Mucosa of gallbladder (tissue), 1 donor: ENCODE results near the gene PHLDB2. TPM values are rescaled to one million over a fixed set of nuclear protein-coding genes. Genes with fewer than 3 reads are reported as not detected.
A peak's percentile ranks its signal among the peaks of the same experiment; 100 is the strongest.

Experiments used
- DNase-seq: peaks from one replicate; pipeline ENCODE4 v3.0.0-alpha.2; 2020; ENCODE audit warnings: low spot score
- total RNA-seq: library from RNA; stranded (reverse); gene quantifications from one replicate; pipeline ENCODE4 v1.2.1, GENCODE V29; 2021
- donor health status: DM: no; HTN: no; CAD: no.

Gene PHLDB2
- total RNA-seq, 1 donor from 2014 or later: 36.4 TPM

DNA sequence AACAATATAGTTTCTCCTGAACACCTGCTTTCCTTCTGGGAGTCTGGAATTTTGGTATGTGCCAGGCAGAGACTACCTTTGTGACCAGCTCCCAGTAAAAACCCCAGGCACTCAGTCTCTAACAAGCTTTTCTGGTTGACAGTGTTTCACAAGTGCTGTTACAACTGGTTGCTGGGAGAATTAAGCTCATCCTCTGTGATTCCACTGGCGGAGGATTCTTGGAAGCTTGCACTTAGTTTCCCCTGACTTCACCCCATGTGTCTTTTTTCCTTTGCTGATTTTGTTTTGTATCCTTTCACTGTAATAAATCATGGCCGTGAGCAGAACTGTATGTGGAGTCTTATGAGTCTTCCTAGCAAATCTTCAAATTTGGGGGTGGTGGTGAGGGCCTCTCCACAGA is 134.0 kb downstream of the PHLDB2 start:
- no peak for DNase-seq

DNA sequence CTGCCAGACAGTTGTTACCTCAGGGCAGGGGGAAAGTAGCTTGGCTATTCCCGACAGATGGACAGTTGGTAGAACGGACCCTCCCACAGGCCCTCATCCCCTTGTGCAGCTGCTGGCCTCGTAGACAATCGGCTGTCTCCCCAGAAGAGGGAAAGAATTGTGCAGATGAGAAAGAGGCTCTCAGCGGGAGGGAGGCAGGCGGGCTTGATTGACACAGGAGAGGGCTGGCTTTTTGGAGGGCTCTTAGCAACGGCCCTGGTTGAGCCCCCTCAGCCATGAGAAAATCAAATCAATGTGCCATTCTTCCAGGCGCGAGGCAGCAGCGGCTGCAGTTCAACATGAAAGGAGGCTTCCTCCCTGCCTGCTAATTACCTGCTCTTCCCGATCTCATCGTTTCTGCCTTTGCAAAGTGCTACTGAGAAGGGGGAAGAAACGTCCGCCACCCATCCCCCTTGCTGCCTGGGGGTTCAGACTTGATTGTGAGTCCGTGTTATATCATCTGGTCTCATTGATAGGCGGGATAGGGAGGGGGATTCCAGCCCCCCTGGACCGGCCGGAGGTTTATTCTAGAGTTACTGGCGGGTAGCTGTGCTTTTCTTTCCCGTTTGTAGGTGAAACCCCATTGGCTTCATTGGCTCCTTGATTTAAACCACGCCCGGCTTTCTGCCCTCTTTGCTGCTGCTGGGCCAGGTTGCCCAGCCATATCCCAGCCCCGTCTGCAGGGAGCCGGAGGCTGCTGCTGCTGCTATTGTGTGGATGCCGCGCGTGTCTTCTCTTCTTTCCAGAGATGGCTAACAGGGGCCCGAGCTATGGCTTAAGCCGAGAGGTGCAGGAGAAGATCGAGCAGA is 139.8 kb downstream of the PHLDB2 start, which contains the start of gene TAGLN3:
Gene TAGLN3, plus strand, starts transcription at position 287 of the 848 bp plus-strand sequence. Its CDS starts 501 bp downstream, at position 788.
- DNase-seq: no peak

DNA sequence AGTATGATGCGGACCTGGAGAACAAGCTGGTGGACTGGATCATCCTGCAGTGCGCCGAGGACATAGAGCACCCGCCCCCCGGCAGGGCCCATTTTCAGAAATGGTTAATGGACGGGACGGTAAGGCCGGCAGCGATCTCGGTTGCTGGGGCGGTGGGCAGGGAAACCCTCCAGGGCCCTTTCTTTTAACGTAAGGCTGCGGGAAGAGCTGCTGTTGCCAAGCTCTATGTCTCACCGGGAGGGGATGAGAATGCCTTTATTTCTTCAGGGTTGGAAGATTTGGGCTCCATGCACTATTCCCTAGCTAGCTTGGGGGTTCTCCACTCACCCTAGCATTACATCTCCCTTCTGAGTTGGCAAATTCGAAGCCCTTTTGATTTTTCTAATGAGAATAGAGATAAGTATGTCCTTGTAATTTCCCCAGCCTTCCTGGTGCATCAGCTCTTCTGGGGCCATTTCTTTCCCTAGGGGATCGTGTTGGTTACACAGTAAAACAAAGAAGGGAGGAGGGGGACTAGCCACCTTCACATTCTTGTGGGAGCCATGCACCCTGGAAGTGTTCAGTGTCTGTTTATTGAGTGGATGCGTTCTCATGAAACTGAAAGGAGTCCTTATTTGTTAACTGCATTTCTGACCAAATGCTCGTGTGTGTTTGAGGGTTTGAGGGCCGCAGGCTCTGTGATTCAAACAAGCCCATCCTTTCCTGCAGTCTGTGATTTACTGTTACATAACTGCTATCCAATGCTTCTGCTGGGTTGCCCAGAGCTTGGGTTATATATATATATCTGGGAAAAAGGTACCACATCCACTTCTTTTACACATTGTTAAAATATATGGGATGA is 140.6 kb downstream of the PHLDB2 start:
- DNase-seq: no peak

DNA sequence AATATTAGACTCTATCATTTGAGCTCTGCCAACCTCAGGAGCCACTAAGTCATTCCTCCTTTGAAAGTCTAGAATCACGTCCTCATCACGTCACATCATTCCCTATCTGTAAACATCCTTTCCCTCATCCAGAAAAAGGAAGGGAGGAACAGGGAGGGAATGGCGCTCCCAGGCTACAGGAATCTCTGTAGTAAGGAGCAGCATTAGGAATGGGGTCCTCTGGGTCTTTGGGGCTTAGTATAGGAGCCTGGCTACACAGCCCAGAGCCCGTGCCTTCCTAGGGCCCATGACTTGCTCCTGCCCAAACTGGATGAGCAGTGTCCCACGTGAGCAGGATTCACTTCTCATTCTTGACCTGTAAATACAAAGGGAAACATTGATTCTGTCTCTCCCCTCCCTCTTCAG is 141.3 kb downstream of the PHLDB2 start:
- DNase-seq: no peak

DNA sequence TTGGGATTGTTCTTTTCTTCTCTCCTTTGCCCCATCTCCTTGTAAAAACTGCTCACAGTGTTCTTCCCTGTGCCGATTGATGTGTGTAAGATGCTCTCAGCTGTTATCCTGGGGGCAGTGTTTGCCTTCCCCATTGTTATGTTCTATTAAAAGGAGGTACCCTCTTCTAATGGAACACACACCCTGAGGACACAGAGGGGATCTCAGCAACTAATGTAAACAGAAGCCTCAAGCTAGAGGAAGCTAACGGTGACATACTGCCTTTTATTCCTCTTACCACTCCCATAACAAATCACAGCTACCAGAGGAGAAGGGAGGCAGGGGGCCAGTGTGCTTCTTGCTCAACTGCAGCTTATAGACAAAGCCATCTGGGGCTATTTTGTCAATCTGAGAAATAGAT is 141.9 kb downstream of the PHLDB2 start:
- no peak for DNase-seq

DNA sequence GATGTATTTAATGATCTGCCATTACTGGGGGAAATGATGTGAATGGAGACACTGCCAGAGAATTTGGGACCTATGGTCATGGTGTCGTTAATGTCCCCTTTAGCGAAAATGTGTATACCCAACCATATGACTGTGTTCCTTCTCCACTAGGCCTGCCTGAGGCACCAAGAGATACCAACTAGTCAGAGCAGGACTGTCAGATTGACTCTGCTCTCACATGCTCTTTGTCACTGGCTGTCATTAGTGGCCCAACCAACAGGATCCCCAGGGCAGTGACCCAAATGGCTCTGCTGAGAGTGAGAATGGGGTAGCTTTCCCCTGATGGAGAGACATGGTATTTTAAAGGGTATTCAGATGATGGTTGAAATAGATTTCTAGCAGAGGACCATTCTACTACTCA is 142.5 kb downstream of the PHLDB2 start:
- no peak for DNase-seq

DNA sequence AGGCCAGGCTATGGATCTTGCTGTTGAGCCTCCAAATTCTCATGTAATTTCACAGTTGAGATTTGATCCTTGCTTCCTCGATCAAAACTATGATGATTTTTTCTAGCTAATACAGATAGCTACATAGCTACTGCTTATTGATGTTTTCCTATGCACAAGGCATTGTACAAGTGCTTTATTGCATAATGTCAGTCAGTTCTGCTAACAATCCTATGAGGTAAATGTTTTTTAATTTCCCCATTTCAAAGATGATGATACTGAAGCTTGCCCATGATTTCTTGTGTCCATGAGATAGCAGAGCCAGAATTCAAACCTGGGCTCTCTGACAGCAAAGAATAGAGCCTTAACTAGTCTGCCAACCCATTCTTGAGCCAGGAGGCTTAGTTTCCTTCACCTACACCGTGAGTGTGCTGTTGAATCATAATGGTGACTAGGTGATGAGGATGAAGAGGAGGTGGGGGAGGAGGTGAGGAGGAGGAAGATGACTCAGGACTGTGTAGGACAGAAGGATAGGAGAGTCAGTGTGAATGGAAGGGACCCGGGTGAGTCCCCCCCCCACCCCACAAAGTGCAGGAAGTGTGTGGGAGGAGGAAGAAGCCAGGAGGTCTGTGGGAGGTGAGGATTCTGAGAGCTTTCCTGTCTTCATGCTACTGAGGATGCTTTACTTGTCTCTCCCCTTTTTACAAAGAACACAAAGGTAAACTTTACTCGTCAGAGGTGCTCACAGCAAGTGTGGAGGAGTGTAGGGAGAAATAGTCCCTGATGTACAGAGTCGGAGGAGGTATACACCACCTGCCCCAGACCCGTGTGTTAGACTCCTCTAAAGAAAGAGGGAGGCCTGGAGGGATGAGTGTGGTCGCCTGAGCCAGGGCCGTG is 143.3 kb downstream of the PHLDB2 start:
- DNase-seq: no peak

DNA sequence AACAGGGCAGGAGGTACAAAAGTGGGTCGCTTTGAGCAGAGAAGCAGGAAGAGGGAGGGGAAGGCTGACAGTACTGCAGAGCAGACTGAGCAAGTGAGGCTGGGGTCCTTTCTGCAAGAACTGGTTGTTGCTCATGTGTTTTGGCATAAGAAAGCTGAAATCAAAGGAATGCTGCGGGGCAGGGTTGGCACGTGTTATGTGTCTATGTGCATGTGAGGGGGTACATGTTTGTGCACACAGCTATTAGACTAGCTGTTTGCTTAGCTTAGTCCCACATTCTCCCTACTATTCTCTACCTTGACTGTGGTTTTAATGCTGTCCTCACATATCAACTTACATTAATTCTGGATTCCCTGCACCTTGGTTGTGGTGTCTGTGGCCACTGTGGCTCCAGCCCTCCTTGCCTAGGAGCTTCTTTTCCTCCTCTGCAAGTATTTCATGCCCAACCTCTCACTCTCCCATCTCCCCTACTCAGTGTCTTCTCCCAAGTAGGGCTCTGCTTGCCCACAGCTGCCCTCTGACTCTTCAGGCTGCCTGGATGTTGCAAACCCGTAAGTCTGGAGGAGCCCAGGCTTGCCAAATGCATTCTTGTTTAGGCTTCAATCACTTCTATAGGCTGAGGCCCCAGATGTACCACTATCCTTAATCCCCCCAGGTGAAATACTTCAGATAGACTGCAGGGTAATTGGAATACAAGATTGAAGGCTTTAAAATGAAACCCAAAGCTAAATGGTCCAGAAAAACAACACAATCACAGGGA is 144.4 kb downstream of the PHLDB2 start:
- no peak for DNase-seq

DNA sequence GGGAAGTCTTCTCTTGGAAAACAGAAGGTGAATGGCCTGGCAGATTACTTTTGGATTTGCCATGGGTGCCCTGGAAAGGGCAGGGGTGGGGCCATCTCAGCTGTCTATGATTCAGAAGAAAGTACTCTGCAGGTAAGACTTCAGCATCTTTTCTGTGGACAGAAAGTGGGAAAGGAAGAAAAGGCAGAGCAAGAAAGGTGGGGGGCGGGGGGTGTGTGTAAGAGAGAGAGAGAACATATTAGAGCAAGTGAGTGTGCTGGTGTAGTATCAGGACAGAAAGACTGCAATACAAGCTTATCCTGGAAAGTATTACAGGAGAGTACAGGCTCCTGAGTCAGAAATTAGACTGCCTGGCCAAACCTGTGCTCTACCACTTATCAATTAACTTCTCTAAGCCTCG is 145.1 kb downstream of the PHLDB2 start:
- DNase-seq: no peak

DNA sequence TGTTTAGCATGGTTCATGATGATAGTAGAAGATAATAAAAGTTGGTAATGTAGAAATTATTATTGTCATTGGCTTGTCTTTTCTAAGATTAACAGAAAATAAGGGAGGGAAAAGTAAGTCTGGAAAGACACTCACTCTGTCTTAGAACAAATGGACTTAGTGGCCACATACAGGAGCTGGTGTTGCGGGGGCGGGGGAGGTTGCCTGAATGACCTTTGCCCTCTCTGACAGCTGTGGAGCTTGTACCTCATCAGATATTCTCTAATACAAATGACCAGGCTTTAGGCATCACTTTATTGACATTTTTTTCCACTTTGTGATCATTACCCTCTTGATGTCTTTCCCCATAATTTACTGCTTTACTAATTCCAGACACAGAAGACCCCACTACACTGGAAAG is 145.6 kb downstream of the PHLDB2 start:
- no peak for DNase-seq

DNA sequence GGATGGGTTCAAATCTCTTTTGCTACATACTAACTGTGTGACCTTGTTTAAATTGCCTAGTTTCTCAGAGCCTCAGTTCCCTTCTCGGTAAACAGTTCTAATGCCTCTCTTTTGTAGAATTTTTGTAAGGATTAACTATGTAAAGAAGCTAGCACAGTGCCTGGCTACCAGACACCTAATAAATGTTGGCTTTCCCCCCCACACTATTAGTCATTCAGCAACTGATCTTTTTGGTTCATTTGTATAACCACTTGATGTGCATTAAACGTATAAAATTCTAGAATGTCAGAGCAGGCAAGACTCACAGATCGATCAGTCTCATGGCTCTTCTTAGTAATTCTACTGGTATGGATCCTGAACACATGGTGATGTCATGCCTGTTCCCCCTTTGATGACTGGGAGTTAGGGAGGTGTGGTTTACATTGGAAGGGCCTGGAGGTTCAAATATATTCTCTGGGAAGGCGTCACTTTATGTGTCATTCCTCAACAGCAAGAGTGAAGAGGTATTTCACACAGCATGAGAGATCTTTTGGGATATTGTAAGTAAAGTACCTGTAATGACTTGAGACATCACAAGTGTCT is 146.1 kb downstream of the PHLDB2 start:
- DNase-seq: no peak

DNA sequence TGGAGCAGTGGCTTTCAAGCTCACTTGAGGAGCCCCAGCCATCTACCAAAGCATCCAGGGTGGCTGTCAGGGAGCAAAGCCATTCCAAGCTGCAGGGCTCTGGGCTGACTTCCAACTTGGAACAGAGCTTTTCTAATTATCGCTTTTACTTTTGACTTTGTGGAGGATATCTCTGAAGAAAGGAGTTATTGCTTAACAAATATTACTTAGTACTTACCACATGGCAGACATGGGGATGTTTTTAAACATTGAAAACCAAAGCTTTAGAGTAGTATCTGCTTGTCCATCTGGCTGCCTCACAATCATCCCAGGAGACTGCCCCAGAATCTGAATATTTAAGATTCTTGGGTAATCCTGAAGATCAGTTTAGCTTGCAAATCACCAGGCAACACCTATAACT is 148.6 kb downstream of the PHLDB2 start:
- DNase-seq: no peak

DNA sequence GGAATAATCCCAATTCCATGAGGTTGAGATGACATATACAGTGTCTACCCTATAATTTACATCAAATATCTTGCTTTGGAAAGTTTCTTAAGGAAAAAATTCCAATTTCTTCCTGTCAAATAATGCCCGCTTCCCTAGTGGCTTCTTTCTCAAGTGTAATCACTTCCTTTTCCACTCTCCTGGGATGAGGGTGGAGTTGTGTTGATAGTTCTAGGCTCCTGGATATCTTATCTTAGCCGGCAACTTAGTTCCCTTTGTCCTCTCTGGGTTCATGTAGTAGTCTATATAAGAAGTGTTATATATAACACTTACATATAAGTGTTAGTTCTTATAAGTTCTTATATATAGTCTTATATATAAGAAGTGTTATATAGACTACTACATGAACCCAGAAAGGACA is 150.6 kb downstream of the PHLDB2 start:
- DNase-seq: no peak

DNA sequence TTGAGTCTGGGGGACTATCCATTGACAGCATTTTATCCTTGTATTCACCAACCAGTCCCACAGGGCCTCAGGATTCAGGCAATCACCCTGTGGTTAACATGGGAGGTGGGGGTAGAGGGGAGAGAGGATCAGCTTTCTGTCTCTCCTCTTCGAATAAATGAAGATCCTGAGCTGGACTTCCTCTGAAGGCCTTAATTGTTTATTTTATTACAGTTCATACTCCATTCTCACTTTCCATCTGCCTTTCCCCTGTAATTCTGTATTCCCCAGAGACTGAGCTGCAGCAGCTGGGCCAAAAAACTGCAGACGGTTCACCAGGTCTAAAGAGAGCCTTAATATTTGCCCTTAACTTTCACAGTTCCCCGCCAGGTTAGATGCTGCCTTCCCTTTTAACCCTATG is 151.6 kb downstream of the PHLDB2 start:
- DNase-seq: no peak

DNA sequence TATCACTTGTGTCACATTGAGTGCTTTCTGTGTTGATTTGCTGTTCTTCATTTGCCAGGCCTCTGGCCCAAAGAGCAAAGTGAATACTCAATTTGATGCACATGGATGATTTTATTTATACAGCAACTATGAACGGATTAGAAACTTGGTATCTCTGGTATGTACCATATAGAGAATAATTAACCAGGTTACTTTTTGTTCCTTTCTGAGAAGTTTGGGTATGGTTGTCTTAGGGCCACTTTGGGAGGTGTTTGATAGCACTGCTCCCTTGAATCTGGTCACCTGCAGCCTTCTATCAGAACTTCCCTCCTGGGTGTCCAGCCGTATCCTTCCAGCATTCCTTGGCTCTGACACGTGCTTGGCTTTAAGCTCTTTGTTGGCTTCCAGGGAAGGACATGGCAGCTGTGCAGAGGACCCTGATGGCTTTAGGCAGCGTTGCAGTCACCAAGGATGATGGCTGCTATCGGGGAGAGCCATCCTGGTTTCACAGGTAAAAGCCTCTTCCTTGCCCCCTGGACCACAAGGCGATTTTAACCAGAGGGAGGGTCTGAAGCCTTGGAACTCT is 152.4 kb downstream of the PHLDB2 start:
- DNase-seq: no peak

DNA sequence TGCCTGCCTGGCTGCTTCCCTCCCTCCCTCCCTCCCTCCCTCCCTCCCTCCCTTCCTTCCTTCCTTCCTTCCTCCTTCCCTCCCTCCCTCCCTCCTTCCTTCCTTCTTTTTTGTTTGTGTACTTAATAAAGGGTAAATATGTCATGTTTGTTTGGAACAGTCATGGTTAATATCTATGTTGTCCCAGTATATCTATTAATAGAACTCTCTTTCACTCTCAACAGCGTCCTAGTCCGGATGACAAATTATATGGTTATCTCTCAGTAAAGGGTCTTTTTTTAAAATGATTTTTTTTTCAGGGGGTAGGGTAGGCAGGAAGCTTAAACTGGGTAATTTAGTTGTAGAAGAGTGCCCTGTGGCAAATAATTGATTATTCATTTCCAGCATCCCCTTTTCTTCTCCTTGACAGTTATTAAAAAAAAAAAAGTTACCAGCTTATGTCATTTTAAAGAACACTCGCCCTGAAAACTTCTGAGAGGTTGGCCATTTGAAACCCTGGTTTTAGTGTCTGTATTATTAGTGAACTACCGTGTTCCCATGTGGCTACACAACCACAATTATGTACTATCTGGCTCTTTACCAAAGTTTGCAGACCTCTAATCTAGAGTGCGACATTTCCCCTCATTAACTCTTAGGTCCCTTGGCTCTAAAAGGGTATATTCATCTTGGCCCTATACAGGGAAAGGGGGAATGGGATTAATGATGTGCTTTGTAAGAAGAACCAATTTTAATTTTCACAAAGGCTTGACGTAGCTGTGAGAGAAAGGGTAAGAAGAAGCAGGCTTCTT is 153.3 kb downstream of the PHLDB2 start:
- no peak for DNase-seq

DNA sequence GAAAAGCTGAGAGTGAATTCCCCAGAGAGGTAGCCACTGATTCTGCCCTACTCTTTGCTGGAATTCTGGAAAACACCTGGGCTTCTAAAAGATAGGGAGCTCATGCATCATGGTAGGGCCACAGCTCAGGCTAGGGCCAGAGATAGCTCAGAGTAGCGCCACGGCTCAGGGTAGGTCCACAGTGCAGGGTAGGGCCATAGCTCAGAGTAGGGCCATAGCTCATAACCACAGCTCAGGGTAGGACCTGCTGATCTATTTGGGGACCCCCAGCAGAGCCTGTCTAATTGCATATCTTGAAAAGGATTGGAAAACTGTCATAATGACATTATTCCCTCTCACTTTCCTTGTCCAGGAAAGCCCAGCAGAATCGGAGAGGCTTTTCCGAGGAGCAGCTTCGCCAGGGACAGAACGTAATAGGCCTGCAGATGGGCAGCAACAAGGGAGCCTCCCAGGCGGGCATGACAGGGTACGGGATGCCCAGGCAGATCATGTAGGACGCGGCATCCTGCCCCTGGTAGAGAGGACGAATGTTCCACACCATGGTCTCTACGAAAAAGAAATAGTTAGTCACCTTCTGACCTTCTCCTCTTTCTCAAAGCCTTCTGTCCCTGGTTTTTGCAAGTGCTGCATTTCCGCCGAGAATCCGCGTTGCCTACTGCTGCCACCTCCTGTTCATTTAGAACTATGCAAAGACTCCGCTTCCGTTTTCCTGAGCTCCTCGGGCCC is 154.2 kb downstream of the PHLDB2 start:
- DNase-seq: peak; percentile 61

DNA sequence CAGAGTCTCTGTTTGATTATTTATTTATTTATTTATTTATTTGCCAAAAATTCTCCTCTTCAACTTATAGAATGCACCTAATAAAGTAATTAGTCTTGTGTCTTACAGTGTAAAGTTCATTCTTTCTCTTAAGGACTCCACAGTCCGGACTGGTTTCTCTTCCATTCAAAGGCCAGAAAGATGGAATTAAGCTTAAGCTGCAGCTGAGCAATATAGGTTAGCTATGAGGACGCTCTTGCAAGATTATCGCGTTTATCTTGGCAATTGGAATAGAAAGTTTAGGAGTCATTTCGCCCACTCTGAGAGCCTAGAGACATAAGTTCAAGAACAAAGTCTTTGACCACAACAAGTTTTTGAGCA is 154.7 kb downstream of the PHLDB2 start:
- DNase-seq: no peak

DNA sequence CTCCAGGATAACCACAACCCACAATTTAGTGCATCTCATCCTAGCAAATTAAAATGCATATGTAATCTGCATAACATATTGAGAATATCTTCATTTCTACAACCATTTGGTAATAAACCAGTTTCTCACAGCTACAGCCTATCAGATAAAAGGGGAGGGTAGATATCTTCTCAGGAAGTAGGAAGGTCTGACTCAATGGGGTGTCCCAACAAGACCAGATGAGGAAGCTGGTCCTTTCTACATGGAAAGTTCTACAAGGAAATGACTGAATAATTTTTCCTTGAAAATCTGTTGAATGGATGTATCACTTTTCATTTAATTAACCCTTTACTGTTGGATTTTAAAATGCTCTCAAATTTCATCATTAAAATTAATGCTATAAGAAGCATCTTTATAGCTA is 158.0 kb downstream of the PHLDB2 start:
- no peak for DNase-seq
